ENCODE measurements around the gene AMBRA1.
"Not testable (repeated sequence)": the region's sequence is repeated elsewhere in the genome, so short reads cannot be mapped to it uniquely, and the experiment has no call there.

AMBRA1 gene

DNA sequence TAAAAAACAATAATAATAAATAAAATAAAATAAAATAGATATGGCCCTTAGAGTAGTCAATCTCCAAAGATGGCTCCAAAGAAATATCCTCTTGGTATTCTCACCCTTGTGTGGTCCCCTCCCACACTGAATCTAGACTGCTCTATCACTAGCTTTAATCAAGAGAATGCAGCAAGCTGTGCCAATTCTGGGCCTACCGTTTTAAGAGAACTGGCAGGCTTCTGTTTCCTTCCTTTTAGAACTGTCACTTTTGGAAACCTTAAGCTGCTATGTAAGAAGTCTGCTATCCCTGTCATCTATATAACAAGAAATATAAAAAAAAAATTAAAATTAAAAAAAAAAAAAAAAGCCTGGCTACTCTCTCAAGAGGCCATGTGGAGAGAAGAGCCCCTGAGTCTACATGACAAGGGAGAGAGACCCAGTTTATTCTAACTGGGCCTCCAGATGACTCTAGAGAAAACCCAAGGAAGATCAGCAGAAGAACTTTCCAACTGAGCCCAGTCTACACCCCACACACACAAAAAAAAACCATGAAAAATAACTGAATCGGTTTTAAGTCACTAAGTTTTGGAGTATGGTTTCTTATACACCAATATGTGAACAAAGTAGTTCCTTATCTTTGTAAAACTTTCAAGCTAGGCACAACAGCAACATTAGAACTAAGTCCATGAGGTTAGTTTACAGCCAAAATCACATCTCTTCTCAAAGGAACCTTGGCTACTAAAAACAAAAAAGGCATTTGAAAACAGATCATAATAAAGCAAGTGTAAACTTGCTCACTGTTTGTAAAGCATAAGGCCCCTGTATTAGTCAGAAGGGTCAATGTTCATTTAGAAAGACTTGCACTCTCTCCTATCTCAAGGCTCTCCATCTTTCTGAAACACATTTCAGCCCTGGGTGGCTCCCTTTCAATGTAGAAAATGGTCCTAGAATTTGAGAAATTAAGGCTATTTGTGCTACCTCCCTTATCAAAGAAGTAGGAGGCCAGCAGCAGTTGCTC is 67.3 kb downstream of the AMBRA1 start:
- ATAC-seq (replicated peaks), result no peak
- no peaks in the 10 kb centered on the region for H3K27me3 Mint-ChIP-seq
- no peak for DNase-seq
- no peak overlapping the region for H3K27ac Mint-ChIP-seq
- no peaks in the 10 kb centered on the region for H3K9me3 Mint-ChIP-seq
- H3K36me3 Mint-ChIP-seq, result peaks cover 0 to 6% of the 10 kb centered on the region in 2 donors
- H3K4me1 Mint-ChIP-seq, result peaks cover 29 to 49% of the 10 kb centered on the region in 2 donors
- no peak overlapping the region for H3K4me3 Mint-ChIP-seq

DNA sequence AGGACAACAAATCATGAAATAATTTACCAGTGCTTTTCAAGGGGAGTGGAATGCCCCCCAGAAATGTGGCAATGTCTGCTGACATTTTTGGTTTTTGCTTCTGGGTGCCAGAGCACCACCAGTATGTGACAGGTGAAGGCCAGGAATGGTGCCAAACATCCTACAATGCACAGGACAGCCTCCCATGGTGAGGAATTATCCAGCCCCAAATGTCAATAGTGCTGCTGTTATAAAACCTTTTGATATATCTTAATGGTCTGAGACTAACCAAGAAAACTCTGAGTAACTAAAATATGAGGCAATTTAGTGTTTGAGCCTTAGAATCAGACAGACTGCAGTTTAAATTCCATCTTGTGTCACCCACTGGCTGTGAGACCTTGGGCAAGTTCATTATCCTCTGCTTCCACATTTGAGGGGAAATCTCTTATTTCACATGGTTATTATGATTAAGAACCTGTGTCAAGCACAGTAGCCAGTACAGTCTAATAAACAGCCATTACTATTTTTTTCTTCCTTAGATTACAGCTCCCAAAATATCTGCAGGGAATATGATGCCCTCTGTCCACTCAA is 69.5 kb downstream of the AMBRA1 start:
- Mint-ChIP-seq H3K27me3 (no peaks in the 10 kb centered on the region), H3K27ac (no peak overlapping the region), H3K4me3 (no peak overlapping the region), H3K4me1 (peaks cover 20 to 41% of the 10 kb centered on the region in 2 donors), H3K36me3 (peaks cover 3 to 7% of the 10 kb centered on the region in 2 donors), H3K9me3 (no peaks in the 10 kb centered on the region)
- ATAC-seq (replicated peaks) (no peak), DNase-seq (no peak)

DNA sequence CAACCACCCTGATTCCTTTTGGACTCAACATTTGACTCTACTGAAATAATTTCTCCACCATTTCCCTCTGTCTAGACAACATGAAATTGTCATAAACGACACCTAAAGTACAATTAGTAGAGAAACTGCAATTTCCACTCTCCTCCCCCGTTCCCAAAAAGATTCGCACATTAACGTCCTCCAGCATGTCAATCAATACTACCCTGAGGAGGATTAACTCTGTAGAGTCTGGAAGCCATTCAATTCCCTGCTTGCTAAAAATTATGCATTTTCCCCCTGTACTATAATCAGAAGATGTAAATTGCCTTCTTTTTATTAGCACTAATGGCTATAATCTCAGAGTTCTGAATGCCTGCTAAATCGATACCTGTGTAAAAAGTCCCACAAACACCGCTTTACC is 70.5 kb downstream of the AMBRA1 start:
- Mint-ChIP-seq H3K36me3 (peaks cover 3 to 7% of the 10 kb centered on the region in 2 donors), H3K4me3 (no peak overlapping the region), H3K27me3 (no peaks in the 10 kb centered on the region), H3K27ac (no peak overlapping the region), H3K9me3 (no peaks in the 10 kb centered on the region), H3K4me1 (peaks cover 11 to 31% of the 10 kb centered on the region in 2 donors)
- ATAC-seq (replicated peaks) (no peak), DNase-seq (no peak)

DNA sequence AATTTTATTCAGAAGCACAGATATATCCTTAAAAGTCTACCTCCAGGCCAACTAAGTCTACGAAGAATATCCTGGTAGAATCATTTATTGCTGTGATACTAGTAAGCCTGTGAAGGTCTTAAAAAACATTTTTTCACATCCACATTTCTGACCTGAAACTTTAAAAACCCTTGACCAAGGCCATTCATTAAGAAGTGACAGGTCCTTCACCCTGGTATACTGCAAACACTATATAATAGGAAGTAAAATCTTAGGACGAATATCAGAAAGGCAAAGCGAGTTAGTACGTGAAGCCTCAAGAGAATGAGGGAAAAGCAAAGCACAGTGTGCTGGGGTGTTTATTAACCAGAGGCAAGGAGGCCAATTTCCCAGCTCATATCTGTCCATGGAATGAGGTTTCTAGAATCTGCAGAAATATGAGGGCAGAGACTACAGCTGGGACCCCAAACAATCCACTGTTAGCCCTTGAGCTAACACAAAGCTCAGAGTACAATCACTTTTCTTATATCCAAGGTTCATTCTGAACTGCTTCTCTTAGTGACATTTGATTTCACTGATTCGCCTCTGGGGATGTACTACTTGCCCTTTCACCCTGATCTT is 71.0 kb downstream of the AMBRA1 start:
- peaks cover 3 to 7% of the 10 kb centered on the region in 2 donors for H3K36me3 Mint-ChIP-seq
- no peak for ATAC-seq (replicated peaks)
- no peak overlapping the region for H3K4me3 Mint-ChIP-seq
- no peak overlapping the region for H3K27ac Mint-ChIP-seq
- H3K9me3 Mint-ChIP-seq, result no peaks in the 10 kb centered on the region
- H3K27me3 Mint-ChIP-seq, result no peaks in the 10 kb centered on the region
- DNase-seq, result no peak
- H3K4me1 Mint-ChIP-seq, result peaks cover 10 to 29% of the 10 kb centered on the region in 2 donors

DNA sequence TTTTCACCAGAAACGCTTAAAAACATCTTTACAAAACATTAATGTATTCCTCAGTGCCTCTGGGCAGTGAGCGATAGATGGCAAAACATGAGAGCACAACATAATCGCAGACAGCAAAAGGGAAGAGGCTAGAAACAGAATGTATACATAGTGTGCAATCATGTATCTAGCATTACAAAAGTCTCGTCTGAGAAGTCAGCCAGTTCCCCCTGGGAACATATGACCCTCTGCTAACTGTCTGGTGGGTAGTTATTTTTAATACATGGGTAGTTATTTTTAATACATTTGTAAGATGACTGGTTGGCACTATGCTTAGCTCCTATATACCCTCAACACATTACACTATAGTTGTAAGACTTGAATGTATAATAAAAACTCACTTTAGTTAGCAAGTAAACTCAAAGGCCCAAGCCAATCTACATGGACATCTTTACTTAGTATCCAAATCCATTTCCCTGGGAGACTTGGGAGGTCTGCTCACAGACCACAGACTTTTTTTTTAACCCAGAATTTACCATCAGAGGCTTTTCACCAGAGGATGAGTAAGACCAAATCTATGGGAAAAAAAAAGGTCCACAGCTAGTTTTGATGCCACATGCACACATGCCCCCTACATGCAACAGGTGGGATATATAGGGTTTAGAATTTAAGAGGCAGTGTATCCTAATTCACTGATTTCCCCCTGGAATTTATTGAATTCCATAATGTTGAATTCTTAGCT is 71.7 kb downstream of the AMBRA1 start:
- Mint-ChIP-seq H3K27ac (no peak overlapping the region), H3K36me3 (peaks cover 3 to 6% of the 10 kb centered on the region in 2 donors), H3K4me1 (peaks cover 10 to 29% of the 10 kb centered on the region in 2 donors), H3K9me3 (no peaks in the 10 kb centered on the region), H3K4me3 (no peak overlapping the region), H3K27me3 (no peaks in the 10 kb centered on the region)
- DNase-seq, result no peak
- peak in 1 of 2 donors; percentile 49 for ATAC-seq (replicated peaks)

DNA sequence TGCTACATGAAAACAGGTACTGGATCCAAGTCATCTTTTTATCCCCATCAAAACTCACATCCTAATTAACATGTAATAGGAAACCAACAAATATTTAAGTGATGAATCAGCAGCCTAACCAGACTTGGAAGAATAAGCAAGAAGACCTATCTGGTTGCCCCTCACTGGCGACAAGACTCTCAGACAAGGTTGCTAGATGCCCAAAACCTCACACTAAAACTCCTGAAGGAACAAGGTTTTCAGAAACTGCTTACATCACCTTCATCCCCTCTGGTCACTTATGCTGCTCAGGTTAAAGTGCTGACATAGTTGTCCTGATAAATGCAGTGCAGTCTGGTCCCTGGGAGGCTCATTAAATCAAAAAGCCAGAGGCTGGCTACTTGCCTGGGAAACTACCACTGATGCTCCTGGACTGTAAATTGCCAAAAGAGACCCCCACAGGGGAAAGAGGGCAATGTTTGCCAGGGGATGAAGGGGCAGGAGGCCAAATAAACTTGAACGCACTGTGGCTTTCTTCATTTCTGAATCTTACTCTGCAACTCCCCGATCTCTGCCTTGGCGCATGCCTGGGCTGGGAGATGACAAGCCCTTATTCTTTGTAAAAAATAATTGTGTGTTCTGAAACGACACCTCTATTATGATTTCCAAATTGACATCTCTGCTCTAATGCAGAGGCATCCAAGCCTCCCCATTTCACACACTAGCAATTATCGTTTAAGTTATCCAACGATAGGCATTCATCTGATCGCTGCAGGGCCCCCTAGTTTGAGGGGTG is 72.7 kb downstream of the AMBRA1 start:
- H3K27me3 Mint-ChIP-seq, result no peaks in the 10 kb centered on the region
- DNase-seq (no peak), ATAC-seq (replicated peaks) (no peak)
- H3K9me3 Mint-ChIP-seq, result no peaks in the 10 kb centered on the region
- H3K4me3 Mint-ChIP-seq, result no peak overlapping the region
- peaks cover 10 to 22% of the 10 kb centered on the region in 2 donors for H3K4me1 Mint-ChIP-seq
- H3K27ac Mint-ChIP-seq, result no peak overlapping the region
- peaks cover 3 to 4% of the 10 kb centered on the region in 2 donors for H3K36me3 Mint-ChIP-seq

DNA sequence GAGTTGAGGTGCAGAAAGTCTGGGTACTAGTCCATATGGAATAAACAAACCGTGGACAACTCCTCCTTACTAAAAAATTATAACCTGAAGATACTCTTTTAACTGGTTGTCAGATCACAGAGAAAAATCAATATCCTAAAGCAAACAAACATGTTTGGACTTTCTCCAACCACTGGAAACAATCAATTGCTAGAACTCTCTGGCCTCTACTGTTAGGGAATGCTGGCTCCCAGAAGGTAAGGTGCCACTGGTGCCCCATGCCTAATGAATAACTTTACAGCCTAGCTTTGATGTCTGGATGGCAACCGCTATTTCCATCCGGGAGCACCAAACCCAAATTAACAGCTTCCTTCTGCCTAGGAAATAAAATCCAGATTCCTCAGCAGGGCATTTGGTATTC is 74.5 kb downstream of the AMBRA1 start:
- Mint-ChIP-seq H3K36me3 (peaks cover 6 to 8% of the 10 kb centered on the region in 2 donors), H3K27me3 (no peaks in the 10 kb centered on the region), H3K4me3 (no peak overlapping the region), H3K27ac (no peak overlapping the region), H3K4me1 (peaks cover 10 to 26% of the 10 kb centered on the region in 2 donors), H3K9me3 (no peaks in the 10 kb centered on the region)
- no peak for ATAC-seq (replicated peaks)
- no peak for DNase-seq

DNA sequence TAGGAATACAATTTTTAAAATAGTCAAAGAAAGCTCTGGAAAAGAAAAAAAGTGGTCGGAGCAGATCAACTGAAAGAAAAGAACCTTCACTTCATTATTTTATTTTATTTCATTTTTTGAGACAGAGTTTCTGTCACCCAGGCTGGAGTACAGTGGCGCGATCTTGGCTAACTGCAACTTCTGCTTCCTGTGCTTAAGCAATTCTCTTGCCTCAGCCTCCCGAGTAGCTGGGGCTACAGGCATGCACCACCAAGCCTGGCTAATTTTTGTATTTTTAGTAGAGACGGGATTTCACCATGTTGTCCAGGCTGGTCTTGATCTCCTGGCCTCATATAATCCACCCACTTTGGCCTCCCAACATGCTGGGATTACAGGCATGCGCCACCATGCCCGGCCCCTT is 74.9 kb downstream of the AMBRA1 start:
- not testable (repeated sequence) for H3K27me3 Mint-ChIP-seq; H3K27ac Mint-ChIP-seq; ATAC-seq (replicated peaks); H3K9me3 Mint-ChIP-seq; H3K4me3 Mint-ChIP-seq; DNase-seq; H3K36me3 Mint-ChIP-seq
- H3K4me1 Mint-ChIP-seq, result peaks cover 13 to 30% of the 10 kb centered on the region in 2 donors

DNA sequence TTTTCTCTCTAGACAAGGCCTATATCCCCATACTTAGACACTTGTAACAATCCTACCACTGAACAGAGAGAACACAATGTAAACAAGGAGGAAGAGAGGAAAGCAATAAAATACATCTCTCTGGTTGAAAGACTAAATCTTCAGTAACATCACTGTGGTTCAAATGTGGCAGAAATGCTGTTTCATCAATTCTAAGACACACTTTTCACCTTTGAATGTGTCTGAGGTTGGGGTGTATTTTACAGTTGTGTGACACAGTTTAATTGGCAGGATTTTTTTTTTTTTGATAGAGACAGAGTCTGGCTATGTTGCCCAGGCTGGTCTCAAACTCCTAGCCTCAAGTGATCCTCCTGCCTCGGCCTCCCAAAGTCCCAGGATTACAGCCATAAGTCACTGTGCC is 79.5 kb downstream of the AMBRA1 start:
- no peak for ATAC-seq (replicated peaks)
- DNase-seq, result no peak
- Mint-ChIP-seq H3K27ac (no peak overlapping the region), H3K4me3 (no peak overlapping the region), H3K9me3 (no peaks in the 10 kb centered on the region), H3K4me1 (peaks cover 6 to 10% of the 10 kb centered on the region in 2 donors), H3K27me3 (no peaks in the 10 kb centered on the region), H3K36me3 (peaks cover 10 to 20% of the 10 kb centered on the region in 2 donors)

DNA sequence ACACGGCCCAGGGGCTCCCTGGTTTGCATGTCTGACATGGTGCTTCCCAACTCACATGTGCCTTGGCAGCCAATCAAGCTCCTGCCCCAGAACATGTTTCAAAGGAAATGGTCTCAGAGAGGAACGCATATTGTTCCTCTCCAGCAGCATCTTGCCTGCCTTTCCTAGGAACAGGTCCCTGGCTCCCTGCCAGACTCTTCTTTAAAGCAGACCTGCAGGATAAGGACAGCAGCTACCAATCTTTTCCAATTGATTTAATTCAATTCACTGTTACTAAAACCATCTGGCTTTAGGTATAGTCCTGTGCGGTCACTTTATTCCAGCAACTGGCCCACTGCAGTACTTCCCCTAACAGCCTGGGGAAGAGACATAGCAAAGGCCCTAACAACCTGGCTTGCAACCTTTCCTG is 79.9 kb downstream of the AMBRA1 start:
- peaks cover 10 to 23% of the 10 kb centered on the region in 2 donors for H3K36me3 Mint-ChIP-seq
- no peaks in the 10 kb centered on the region for H3K27me3 Mint-ChIP-seq
- H3K4me3 Mint-ChIP-seq, result no peak overlapping the region
- H3K4me1 Mint-ChIP-seq, result peaks cover 6 to 10% of the 10 kb centered on the region in 2 donors
- ATAC-seq (replicated peaks) (no peak), DNase-seq (no peak)
- H3K9me3 Mint-ChIP-seq, result no peaks in the 10 kb centered on the region
- H3K27ac Mint-ChIP-seq, result no peak overlapping the region

DNA sequence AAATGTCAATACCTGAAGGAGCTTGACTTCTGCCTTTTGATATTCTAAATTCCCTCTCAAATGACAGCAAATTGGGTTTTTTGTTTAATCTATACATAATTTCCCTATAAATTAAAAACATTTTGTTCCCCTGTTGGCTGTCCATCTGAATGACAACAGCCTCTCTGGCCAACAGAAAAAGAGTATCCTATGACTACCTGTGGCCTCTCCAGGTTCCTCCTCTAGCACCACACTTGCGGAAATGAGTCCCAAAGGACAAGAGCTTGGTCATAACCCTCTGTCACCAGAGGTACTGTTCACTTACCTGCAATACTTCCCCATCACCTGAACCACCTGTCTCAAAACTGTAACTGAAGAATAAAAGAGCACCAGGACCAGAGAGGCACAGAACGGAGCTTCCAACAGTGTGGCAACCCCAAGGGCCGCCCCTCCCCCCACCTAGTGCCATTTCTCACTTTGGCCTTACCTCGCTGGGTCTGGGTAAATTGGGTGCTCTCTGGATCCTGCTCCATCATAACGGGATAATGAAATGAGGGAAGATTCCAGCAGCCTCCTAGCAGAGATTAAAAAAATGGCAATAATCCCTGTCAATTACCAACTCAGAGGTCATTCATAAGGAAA is 81.5 kb downstream of the AMBRA1 start:
- H3K4me1 Mint-ChIP-seq, result peaks cover 6 to 10% of the 10 kb centered on the region in 2 donors
- no peaks in the 10 kb centered on the region for H3K27me3 Mint-ChIP-seq
- no peaks in the 10 kb centered on the region for H3K9me3 Mint-ChIP-seq
- ATAC-seq (replicated peaks) (no peak), DNase-seq (no peak)
- H3K27ac Mint-ChIP-seq, result no peak overlapping the region
- peaks cover 21 to 36% of the 10 kb centered on the region in 2 donors for H3K36me3 Mint-ChIP-seq
- no peak overlapping the region for H3K4me3 Mint-ChIP-seq

DNA sequence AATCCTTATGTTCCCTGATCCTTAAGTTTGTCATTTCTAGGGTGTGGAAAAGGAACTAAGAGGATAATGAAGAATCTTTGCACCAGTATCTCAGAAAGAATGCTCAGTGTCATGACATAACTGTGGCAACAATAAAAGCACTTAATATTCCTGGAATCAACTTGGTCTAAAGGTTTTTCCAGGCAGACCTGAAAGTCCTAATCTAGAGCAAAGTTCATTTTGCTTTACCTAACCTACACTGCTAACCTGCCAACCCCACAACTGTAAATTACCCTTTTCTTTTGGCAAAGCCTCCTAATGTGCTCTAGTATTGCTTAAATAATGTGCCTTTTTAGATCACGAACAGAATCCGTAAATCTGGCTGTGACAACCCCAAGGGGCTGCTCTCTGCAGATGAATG is 82.5 kb downstream of the AMBRA1 start:
- no peaks in the 10 kb centered on the region for H3K9me3 Mint-ChIP-seq
- no peak overlapping the region for H3K27ac Mint-ChIP-seq
- peaks cover 22 to 41% of the 10 kb centered on the region in 2 donors for H3K36me3 Mint-ChIP-seq
- no peaks in the 10 kb centered on the region for H3K27me3 Mint-ChIP-seq
- no peak overlapping the region for H3K4me3 Mint-ChIP-seq
- ATAC-seq (replicated peaks) (no peak), DNase-seq (no peak)
- H3K4me1 Mint-ChIP-seq, result peaks cover 6 to 10% of the 10 kb centered on the region in 2 donors

DNA sequence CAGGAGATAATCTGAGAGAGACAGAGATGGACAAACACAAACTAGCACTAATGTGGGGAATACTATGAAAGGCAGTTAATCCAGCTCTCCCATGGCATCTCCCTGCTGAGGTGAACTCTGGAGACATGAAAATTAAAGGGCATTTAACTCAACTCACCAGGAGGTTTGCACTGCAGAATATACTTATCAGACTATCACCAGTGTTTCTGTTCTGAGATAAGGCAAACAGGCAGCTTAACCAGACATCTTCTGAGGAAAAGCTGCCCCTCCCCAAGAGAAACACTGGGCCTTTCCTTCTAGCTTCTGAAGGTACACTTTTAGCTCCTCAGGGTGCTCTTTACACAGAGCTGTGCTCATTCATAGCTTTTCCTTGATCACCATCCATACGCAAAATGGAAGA is 85.5 kb downstream of the AMBRA1 start:
- Mint-ChIP-seq H3K27me3 (no peaks in the 10 kb centered on the region), H3K36me3 (peaks cover 20 to 37% of the 10 kb centered on the region in 2 donors)

More for the DNA sequence above, 85.5 kb downstream of the AMBRA1 start:
- ATAC-seq (replicated peaks) (no peak), DNase-seq (no peak)
- H3K4me1 Mint-ChIP-seq, result peaks cover 7% of the 10 kb centered on the region in 2 donors
- H3K27ac Mint-ChIP-seq, result no peak overlapping the region
- H3K9me3 Mint-ChIP-seq, result no peaks in the 10 kb centered on the region
- H3K4me3 Mint-ChIP-seq, result no peak overlapping the region

All from stimulated activated naive B cell treated with anti-CD40 and anti-IgM and Interleukin-4, amounts not matched to agents 10 μg/mL and 1 μg/mL and 100 μg/mL, for 72 hours (primary cell).